D341Med (cell line): ENCODE measurements around the gene MYLK3.
"Not testable (repeated sequence)": the region's sequence is repeated elsewhere in the genome, so short reads cannot be mapped to it uniquely, and the experiment has no call there.

Source experiments
- DNase-seq: peaks from one replicate; pipeline ENCODE4 v3.0.0; 2012; ENCODE audit warnings: low spot score

The MYLK3 gene

DNA sequence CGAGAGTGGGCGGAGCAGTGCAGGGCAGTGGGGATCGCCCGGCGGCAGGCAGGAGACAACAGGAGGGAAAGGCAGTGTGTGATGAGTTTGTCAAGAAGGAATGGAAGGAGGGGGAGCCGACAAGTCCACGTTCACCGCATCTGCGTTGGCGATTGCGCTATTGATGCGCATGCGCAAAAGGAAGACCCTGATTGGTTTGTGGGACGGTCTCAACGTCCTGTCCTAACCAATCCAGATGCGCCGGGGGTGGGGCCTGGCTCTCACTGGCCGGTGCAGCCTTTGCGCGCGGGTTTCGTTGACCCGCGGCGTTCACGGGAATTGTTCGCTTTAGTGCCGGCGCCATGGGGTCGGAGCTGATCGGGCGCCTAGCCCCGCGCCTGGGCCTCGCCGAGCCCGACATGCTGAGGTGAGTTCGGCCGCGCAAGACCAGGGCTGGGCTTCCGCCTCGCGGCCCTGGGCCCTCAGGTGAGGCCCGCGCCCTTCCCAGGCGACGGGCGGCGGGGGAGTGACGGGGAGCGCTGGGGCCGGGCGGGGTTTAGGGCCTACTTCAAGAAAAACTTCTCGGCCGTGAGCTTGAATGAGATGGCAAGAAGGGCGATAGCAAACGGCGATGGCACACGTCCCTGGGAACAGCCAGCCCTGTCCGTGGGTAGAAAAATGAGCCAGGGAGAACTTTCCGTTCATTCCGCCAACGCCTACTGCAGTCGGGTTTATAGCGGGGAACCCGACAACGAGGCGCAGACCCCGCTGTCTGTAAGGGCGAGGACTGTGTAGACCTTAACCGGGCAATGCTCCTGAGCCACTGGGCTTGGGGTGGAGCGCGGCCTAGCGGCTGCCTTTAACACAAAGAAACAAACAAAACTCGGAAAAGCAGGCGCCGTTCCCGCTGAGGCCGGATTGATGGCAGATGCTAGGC is 58.5 kb downstream of the MYLK3 start, which contains the start of gene ORC6:
Gene ORC6, plus strand, starts transcription at position 295 of the 916 bp plus-strand sequence. Its CDS starts 47 bp downstream, at position 342.
- DNase-seq = peak; percentile 94

DNA sequence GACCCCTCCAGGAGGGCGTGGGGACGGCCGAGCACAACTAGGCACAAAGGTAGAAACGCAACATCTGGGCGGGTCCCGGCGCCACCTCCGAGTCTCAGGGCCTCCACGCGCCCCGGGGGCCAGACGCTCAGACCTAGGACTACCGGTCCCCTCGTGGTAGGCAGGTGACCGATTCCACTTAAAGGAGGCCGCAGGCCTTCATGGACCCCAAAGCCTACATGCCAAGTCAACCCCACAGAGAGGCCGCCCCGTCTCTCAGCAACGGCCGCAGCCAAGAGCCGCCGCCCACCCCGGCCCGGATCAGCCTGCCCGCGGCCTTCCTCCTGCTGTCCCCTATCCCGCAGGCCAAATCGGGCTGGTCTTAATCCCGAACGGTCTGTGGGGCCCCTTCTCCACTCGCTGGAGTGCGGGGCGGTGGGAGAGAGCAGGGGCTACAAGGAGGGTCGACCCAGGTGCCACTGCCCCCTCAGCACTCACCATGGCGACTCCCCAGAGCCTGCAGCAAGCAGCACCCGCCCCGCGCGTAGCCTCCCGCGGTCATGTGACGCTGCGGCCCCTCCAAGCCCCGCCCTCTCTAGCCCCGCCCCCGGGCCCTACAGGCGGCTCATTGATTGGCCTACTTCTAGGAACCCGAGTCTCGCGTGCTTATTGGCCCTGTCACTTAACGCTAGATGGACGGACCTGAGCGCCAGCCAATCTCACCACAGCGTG is 59.3 kb downstream of the MYLK3 start, which contains the start of gene VPS35:
Gene VPS35, minus strand, starts transcription at position 525 of the 711 bp plus-strand sequence. Its CDS starts 45 bp downstream, at position 480.
- DNase-seq = peak; percentile 94

DNA sequence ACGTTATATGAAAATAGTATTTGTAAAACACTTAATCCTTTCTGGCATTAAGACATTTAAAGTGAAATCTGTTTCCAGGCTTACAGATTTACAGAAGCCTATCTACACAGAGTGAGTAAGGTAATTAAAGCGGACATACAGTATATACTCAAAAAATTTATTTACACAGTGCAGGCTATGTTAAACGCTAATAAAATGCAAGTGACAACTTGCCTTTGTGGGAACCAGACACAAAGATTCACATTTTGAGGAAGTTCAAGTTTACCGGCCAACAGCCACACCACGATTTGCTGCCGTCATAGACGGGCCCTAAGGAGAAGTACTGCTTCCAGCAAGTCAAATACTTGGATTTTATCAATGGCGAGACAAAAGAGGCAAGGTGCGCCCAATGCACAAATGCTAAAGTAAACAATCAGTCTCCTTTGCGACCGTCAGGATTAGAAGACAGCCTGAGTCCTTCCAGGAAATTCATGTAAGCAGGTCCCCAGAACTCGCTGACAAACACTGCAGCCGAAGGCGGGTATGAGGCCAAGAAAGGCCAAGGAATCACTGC is 60.0 kb downstream of the MYLK3 start:
- no peak for DNase-seq

DNA sequence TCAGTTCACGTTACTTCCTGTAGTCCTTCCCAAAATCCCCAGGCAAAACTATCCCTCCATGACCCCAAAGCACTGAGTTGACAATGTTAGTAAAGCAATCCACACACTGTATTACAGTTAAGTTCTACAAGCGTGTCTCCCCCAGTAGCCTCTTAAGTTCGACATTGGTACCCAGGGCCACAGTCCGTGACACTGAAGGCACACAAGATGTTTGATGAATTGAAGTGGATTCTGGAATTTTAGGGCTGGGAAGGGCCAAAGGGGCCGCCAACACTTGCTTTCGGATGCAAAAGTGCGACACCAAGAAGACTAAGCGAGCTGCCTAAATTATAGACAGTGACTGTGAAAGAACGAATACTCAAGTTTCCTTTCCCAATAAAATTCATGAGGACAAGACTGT is 60.7 kb downstream of the MYLK3 start:
- DNase-seq = no peak

DNA sequence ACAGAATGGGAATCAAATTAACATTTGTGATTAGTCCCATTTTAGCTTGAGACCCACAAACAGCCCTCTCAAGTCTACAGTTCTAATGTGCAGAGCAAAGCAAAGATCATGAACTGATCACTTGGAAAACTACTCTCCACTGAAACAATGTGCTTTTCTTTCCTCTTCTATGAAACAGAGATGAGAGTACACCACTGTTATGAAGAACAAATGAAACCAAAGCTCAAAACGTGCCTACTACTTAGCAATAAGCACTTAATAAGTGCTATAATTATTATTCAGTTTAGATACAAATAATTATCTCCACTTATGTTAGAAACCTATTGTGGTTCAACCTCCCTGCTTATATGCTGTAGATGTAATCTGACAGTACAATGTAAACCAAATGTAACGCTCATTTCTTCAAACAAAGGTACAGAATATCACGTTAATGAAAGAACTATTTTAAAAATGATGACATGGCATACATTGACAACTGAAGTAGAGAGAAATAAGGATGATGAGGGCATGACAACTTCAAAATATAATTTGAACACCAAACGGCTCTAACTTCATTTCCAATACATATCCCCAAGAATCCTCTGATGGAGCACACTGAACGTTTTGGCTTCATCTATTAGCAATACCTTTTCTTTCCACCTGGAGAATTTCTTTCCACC is 61.2 kb downstream of the MYLK3 start:
- no peak for DNase-seq

DNA sequence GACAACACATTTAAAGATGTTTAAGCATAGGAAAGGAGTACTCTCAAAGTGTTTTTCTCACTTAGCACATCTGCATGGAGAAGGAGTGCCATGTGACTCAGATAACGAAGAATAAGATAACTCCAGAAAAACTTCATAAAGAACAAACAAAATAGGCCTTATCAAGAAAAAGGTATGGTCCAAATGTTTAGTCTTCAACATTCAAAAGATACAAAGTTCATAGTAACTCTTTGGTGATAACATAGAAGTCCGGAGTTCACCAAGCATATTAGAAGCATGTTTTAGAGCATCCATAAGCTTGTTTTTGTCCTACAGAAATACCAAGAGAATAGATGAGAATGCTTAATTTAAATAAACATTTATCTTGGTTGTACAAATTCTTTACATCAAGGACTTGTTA is 66.3 kb downstream of the MYLK3 start:
- DNase-seq = not testable (repeated sequence)

DNA sequence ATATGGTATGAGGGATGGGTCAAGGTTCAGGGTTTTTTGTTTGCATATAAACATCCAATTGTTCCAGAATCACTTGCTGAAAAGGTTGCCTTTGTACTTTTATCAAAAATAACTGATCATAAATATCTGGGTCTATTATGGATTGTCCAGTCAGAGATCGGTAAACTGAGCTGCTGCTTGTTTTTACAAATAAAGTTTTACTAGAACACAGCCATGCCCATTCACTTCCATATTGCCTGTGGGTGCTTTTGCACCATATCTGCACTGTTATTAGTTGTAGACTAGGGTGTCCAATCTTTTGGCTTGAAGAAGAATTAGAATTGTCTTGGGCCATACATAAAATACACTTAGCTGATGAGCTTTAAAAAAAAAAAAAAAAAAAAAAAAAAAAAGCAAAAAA is 70.2 kb downstream of the MYLK3 start:
- DNase-seq = not testable (repeated sequence)

- peak; percentile 75 for DNase-seq
Measured at GRCh38 chr16:46673320-46674013, 74.7 kb downstream of the MYLK3 start.

- no peak for DNase-seq
Measured at GRCh38 chr16:46662123-46662522, 86.0 kb downstream of the MYLK3 start.

DNA sequence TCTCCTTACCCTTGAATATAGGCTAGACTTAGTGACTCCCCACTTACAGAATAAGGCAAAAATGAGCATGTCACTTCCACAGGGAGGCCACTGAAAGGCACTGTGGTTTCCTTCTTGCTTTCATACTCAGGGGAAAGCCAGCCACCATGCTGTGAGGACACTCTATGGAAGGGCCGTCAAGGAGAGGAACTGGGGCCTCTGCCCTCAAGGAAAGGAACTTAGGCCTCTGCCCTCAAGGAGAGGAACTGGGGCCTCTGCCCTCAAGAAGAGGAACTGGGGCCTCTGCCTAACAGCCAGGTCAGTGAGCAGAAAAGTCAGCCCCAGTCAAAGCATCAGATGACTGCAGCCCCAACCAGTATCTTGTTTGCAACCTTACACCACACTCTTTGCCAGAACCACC is 89.2 kb downstream of the MYLK3 start:
- DNase-seq = no peak
